ENCODE measurements around the gene FCRLA.
"Not testable (repeated sequence)": the region's sequence is repeated elsewhere in the genome, so short reads cannot be mapped to it uniquely, and the experiment has no call there.

DNA sequence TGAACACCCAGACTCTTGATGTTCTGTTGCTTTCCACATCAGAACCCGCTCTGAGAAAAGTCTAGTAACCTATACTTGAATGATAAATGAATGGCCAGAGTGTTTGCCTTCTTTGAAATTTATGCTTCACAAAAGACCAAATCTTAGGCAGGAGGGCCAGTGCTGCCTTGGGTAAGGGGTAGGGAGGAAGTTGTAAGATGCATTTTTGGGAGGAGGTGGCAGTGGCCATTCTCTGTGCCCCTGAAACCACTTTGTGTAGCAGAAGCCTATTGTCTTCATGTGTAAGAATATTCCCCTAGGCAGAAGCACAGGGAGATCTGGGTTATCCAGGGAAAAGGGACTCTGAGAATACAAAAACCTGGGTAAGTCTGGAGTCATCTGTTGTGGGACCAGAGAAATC lies 43.5 kb upstream of the FCRLA start:
- TF ChIP-seq, protein P1, sequence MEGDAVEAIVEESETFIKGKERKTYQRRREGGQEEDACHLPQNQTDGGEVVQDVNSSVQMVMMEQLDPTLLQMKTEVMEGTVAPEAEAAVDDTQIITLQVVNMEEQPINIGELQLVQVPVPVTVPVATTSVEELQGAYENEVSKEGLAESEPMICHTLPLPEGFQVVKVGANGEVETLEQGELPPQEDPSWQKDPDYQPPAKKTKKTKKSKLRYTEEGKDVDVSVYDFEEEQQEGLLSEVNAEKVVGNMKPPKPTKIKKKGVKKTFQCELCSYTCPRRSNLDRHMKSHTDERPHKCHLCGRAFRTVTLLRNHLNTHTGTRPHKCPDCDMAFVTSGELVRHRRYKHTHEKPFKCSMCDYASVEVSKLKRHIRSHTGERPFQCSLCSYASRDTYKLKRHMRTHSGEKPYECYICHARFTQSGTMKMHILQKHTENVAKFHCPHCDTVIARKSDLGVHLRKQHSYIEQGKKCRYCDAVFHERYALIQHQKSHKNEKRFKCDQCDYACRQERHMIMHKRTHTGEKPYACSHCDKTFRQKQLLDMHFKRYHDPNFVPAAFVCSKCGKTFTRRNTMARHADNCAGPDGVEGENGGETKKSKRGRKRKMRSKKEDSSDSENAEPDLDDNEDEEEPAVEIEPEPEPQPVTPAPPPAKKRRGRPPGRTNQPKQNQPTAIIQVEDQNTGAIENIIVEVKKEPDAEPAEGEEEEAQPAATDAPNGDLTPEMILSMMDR (optimal IDR thresholded peaks at IDR 0.05 in 1 of 3, IDR thresholded peaks at IDR 0.05 in 1 of 3, conservative IDR thresholded peaks at IDR 0.05 in 1 of 3; ENCODE audit: extremely low read depth in 1 of 3, insufficient read depth in 2 of 3, low read length in 3 of 3): not testable (repeated sequence)
- not testable (repeated sequence) for TF ChIP-seq EZH2 (IDR thresholded peaks at IDR 0.05; ENCODE audit: low read length)
